GM23338 (cell line): ENCODE measurements around the gene NPHP1. TPM values are rescaled to one million over a fixed set of nuclear protein-coding genes. Genes with fewer than 3 reads are reported as not detected.

ENCODE experiments used
- ATAC-seq: fragments of 200-7000 bp; cut with Tn5 transposase; 3 replicates; pipeline ENCODE4 v1.9.1; 2020
- DNase-seq: peaks from one replicate; pipeline ENCODE4 v3.0.0-alpha.2; 2015; ENCODE audit warnings: low spot score
- H2AFZ ChIP-seq: fragments of 200-600 bp; sonication (generic); 2 replicates; pipeline ENCODE4 v1.8.0; 2016; ENCODE audit warnings: antibody characterized with exemption, mild to moderate bottlenecking, moderate library complexity
- H3F3A ChIP-seq: fragments of 200-600 bp; sonication (generic); replicated peaks from 2 replicates; pipeline ENCODE4 v1.8.0; 2017; ENCODE audit warnings: antibody characterized with exemption, mixed run types, low read depth
- H3K27ac ChIP-seq: fragments of 200-600 bp; sonication (generic); 2 replicates; pipeline ENCODE4 v1.6.1; 2016; ENCODE audit warnings: low read depth
- H3K27me3 ChIP-seq: fragments of 200-600 bp; sonication (generic); 2 replicates; pipeline ENCODE4 v1.8.0; 2016; ENCODE audit warnings: mild to moderate bottlenecking, mixed run types, moderate library complexity; ENCODE audit not compliant: insufficient read depth
- H3K36me3 ChIP-seq: fragments of 200-600 bp; sonication (generic); 2 replicates; pipeline ENCODE4 v1.8.0; 2016; ENCODE audit warnings: mild to moderate bottlenecking; ENCODE audit not compliant: insufficient read depth
- H3K4me1 ChIP-seq: fragments of 200-600 bp; sonication (generic); 2 replicates; pipeline ENCODE4 v1.8.0; 2016; ENCODE audit warnings: mild to moderate bottlenecking, moderate library complexity; ENCODE audit not compliant: insufficient read depth
- H3K4me2 ChIP-seq: fragments of 200-600 bp; sonication (generic); 2 replicates; pipeline ENCODE4 v1.7.1; 2017; ENCODE audit warnings: mixed run types
- H3K4me3 ChIP-seq: fragments of 200-600 bp; sonication (generic); 2 replicates; pipeline ENCODE4 v1.6.1; 2016; ENCODE audit warnings: mixed run types
- H3K79me2 ChIP-seq: fragments of 200-600 bp; sonication (generic); replicated peaks from 2 replicates; pipeline ENCODE4 v1.8.0; 2017; ENCODE audit warnings: mild to moderate bottlenecking; ENCODE audit not compliant: insufficient read depth
- H3K9me2 ChIP-seq: fragments of 200-600 bp; sonication (generic); 2 replicates; pipeline ENCODE4 v1.8.0; 2017; ENCODE audit not compliant: insufficient read depth
- H4K20me1 ChIP-seq: fragments of 200-600 bp; sonication (generic); replicated peaks from 2 replicates; pipeline ENCODE4 v1.8.0; 2017; ENCODE audit warnings: mild to moderate bottlenecking; ENCODE audit not compliant: insufficient read depth
- H3K27ac Mint-ChIP-seq: 2 replicates; pipeline ENCODE4 v1.8.0; 2020; ENCODE audit warnings: inconsistent platforms, mild to moderate bottlenecking, moderate library complexity, mixed read lengths
- H3K27me3 Mint-ChIP-seq: 3 replicates; pipeline ENCODE4 v1.8.0; 2022; ENCODE audit warnings: low read depth, mild to moderate bottlenecking, moderate library complexity, mixed read lengths, inconsistent platforms; ENCODE audit not compliant: insufficient read depth, poor library complexity
- H3K36me3 Mint-ChIP-seq: 3 replicates; pipeline ENCODE4 v1.8.0; 2021; ENCODE audit warnings: low read depth, mild to moderate bottlenecking, inconsistent platforms, moderate library complexity, mixed read lengths
- H3K4me1 Mint-ChIP-seq: 3 replicates; pipeline ENCODE4 v1.8.0; 2020; ENCODE audit warnings: mild to moderate bottlenecking, inconsistent platforms, mixed read lengths
- H3K4me3 Mint-ChIP-seq: 3 replicates; pipeline ENCODE4 v1.8.0; 2021; ENCODE audit warnings: moderate library complexity, mild to moderate bottlenecking, inconsistent platforms, mixed read lengths
- H3K9me3 Mint-ChIP-seq: 3 replicates; pipeline ENCODE4 v1.8.0; 2020; ENCODE audit warnings: moderate library complexity, mild to moderate bottlenecking, inconsistent platforms, mixed read lengths
- CREB1 ChIP-seq: fragments of 250-450 bp; sonication (Bioruptor Pico); IDR thresholded peaks from 2 replicates; pipeline ENCODE4 v1.5.0; 2020; ENCODE audit warnings: low read depth, mild to moderate bottlenecking, moderate library complexity
- EZH2 ChIP-seq: fragments of 200-600 bp; sonication (generic); IDR thresholded peaks from one replicate; pipeline ENCODE4 v1.8.0; 2017; ENCODE audit warnings: antibody characterized with exemption, mild to moderate bottlenecking, low read depth; ENCODE audit not compliant: unreplicated experiment
- EZH2phosphoT487 ChIP-seq: fragments of 200-600 bp; sonication (generic); IDR thresholded peaks from one replicate; pipeline ENCODE4 v1.8.1; 2018; ENCODE audit warnings: antibody characterized with exemption; ENCODE audit not compliant: unreplicated experiment
- JUNB ChIP-seq: IDR thresholded peaks from one replicate; pipeline ENCODE4 v1.6.1; 2016; ENCODE audit warnings: antibody characterized with exemption; ENCODE audit not compliant: unreplicated experiment
- NANOG ChIP-seq: IDR thresholded peaks from 2 replicates; pipeline ENCODE4 v1.6.1; 2016; ENCODE audit warnings: antibody characterized with exemption, borderline replicate concordance
- POLR2AphosphoS5 ChIP-seq: IDR thresholded peaks from 2 replicates; pipeline ENCODE4 v1.6.1; 2016; ENCODE audit warnings: antibody characterized with exemption, low read depth
- STAT1 ChIP-seq: IDR thresholded peaks from one replicate; pipeline ENCODE4 v1.6.1; 2016; ENCODE audit warnings: antibody characterized with exemption; ENCODE audit not compliant: unreplicated experiment
- ZNF114 ChIP-seq: fragments of 250-450 bp; sonication (Bioruptor Pico); IDR thresholded peaks from 2 replicates; pipeline ENCODE4 v1.5.0; 2020; ENCODE audit warnings: mild to moderate bottlenecking, moderate library complexity
- ZNF331 ChIP-seq: fragments of 250-450 bp; sonication (Bioruptor Pico); IDR thresholded peaks from 2 replicates; pipeline ENCODE4 v1.5.0; 2020; ENCODE audit warnings: low read depth, mild to moderate bottlenecking, moderate library complexity
- polyA plus RNA-seq: library from polyadenylated mRNA; unstranded; fragments of >200 nt; fragmentation: Nextera tagmentation; extraction: Ambion mirVana; gene quantifications from 2 replicates; pipeline ENCODE4 v1.2.1, GENCODE V29; 2016
- total RNA-seq: library from RNA; depleted of rRNA; stranded (reverse); fragments of >200 nt; shearing (Covaris generic); gene quantifications from 2 replicates; pipeline ENCODE4 v1.2.3, GENCODE V29; 2014
- TF ChIP-seq, protein P1 (sequence below): fragments of 250-450 bp; sonication (Bioruptor Pico); IDR thresholded peaks from 2 replicates; pipeline ENCODE4 v1.5.0; 2020; ENCODE audit warnings: mild to moderate bottlenecking, moderate library complexity
- TF ChIP-seq, protein P2 (sequence below): IDR thresholded peaks from one replicate; pipeline ENCODE4 v1.6.1; 2018; ENCODE audit warnings: antibody characterized with exemption; ENCODE audit not compliant: unreplicated experiment
- TF ChIP-seq, protein P3 (sequence below), 2 experiments: fragments of 200-600 bp in 1 of 2; sonication (generic) in 1 of 2; conservative IDR thresholded peaks; 2 replicates each; pipeline versions ENCODE4 v1.5.1 to v1.6.1; 2016 to 2017; ENCODE audit warnings: antibody characterized with exemption in 2 of 2, low read depth in 2 of 2, mild to moderate bottlenecking in 2 of 2, moderate library complexity in 1 of 2
- TF ChIP-seq, protein P4 (sequence below): IDR thresholded peaks from 2 replicates; pipeline ENCODE4 v1.6.1; 2016; ENCODE audit warnings: antibody characterized with exemption

NPHP1 gene
- total and polyA plus RNA-seq, 2 experiments from 2014 or later: 4.6 to 10.0 TPM

DNA sequence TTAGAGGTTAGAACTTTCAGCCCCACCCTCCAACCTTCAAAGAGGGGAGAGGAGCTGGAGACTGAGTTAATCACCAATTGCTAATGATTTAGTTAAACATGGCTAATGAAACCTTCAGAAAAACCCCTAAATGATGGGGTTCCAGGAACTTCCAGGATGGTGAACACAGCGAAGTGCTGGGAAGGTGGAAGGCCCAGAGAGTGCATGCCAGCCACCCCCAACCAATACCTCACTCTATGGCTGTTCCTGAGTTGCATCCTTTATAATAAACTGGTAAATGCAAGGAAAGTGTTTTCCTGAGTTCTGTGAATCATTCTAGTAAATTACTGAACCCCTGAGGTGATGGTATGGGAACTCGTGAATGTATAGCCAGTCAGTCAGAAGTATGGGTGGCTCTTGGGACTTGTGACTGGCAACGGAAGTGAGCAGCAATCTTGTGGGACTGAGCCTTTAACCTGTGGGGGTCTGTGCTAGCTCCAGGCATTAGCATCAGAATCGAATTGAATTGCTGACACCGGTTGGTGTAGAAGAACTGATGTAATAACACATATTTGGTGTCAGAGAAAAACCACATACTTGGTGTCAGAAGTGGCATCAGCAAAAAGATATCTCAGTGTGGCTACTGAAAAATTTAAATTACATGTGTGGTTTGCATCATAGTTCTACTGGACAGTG lies 37.4 kb downstream of the NPHP1 start:
- H3K27me3 Mint-ChIP-seq: no peaks in the 10 kb centered on the region
- no peaks in the 10 kb centered on the region for H4K20me1 ChIP-seq
- H3K36me3 ChIP-seq: no peaks in the 10 kb centered on the region
- peak overlapping the region; percentile 76; the same call in 1 of the 2 replicates for H3K27ac Mint-ChIP-seq
- peaks cover 24% of the 10 kb centered on the region for H3K4me1 Mint-ChIP-seq
- H3K4me2 ChIP-seq: peak overlapping the region; percentile 20
- H2AFZ ChIP-seq: no peak overlapping the region
- ATAC-seq (peak; percentile 89), DNase-seq (peak; percentile 58)
- TF ChIP-seq, protein P1, sequence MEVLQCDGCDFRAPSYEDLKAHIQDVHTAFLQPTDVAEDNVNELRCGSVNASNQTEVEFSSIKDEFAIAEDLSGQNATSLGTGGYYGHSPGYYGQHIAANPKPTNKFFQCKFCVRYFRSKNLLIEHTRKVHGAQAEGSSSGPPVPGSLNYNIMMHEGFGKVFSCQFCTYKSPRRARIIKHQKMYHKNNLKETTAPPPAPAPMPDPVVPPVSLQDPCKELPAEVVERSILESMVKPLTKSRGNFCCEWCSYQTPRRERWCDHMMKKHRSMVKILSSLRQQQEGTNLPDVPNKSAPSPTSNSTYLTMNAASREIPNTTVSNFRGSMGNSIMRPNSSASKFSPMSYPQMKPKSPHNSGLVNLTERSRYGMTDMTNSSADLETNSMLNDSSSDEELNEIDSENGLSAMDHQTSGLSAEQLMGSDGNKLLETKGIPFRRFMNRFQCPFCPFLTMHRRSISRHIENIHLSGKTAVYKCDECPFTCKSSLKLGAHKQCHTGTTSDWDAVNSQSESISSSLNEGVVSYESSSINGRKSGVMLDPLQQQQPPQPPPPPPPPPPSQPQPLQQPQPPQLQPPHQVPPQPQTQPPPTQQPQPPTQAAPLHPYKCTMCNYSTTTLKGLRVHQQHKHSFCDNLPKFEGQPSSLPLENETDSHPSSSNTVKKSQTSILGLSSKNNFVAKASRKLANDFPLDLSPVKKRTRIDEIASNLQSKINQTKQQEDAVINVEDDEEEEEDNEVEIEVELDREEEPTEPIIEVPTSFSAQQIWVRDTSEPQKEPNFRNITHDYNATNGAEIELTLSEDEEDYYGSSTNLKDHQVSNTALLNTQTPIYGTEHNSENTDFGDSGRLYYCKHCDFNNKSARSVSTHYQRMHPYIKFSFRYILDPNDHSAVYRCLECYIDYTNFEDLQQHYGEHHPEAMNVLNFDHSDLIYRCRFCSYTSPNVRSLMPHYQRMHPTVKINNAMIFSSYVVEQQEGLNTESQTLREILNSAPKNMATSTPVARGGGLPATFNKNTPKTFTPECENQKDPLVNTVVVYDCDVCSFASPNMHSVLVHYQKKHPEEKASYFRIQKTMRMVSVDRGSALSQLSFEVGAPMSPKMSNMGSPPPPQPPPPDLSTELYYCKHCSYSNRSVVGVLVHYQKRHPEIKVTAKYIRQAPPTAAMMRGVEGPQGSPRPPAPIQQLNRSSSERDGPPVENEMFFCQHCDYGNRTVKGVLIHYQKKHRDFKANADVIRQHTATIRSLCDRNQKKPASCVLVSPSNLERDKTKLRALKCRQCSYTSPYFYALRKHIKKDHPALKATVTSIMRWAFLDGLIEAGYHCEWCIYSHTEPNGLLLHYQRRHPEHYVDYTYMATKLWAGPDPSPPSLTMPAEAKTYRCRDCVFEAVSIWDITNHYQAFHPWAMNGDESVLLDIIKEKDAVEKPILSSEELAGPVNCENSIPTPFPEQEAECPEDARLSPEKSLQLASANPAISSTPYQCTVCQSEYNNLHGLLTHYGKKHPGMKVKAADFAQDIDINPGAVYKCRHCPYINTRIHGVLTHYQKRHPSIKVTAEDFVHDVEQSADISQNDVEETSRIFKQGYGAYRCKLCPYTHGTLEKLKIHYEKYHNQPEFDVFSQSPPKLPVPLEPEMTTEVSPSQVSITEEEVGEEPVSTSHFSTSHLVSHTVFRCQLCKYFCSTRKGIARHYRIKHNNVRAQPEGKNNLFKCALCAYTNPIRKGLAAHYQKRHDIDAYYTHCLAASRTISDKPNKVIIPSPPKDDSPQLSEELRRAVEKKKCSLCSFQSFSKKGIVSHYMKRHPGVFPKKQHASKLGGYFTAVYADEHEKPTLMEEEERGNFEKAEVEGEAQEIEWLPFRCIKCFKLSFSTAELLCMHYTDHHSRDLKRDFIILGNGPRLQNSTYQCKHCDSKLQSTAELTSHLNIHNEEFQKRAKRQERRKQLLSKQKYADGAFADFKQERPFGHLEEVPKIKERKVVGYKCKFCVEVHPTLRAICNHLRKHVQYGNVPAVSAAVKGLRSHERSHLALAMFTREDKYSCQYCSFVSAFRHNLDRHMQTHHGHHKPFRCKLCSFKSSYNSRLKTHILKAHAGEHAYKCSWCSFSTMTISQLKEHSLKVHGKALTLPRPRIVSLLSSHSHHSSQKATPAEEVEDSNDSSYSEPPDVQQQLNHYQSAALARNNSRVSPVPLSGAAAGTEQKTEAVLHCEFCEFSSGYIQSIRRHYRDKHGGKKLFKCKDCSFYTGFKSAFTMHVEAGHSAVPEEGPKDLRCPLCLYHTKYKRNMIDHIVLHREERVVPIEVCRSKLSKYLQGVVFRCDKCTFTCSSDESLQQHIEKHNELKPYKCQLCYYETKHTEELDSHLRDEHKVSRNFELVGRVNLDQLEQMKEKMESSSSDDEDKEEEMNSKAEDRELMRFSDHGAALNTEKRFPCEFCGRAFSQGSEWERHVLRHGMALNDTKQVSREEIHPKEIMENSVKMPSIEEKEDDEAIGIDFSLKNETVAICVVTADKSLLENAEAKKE: no peak
- TF ChIP-seq NANOG (no peak), ZNF331 (CRISPR knock-in tag) (no peak), POLR2AphosphoS5 (no peak), CREB1 (CRISPR knock-in tag) (no peak), EZH2phosphoT487 (no peak), STAT1 (no peak), EZH2 (no peak), JUNB (no peak), ZNF114 (CRISPR knock-in tag) (no peak)
- TF ChIP-seq, protein P2, sequence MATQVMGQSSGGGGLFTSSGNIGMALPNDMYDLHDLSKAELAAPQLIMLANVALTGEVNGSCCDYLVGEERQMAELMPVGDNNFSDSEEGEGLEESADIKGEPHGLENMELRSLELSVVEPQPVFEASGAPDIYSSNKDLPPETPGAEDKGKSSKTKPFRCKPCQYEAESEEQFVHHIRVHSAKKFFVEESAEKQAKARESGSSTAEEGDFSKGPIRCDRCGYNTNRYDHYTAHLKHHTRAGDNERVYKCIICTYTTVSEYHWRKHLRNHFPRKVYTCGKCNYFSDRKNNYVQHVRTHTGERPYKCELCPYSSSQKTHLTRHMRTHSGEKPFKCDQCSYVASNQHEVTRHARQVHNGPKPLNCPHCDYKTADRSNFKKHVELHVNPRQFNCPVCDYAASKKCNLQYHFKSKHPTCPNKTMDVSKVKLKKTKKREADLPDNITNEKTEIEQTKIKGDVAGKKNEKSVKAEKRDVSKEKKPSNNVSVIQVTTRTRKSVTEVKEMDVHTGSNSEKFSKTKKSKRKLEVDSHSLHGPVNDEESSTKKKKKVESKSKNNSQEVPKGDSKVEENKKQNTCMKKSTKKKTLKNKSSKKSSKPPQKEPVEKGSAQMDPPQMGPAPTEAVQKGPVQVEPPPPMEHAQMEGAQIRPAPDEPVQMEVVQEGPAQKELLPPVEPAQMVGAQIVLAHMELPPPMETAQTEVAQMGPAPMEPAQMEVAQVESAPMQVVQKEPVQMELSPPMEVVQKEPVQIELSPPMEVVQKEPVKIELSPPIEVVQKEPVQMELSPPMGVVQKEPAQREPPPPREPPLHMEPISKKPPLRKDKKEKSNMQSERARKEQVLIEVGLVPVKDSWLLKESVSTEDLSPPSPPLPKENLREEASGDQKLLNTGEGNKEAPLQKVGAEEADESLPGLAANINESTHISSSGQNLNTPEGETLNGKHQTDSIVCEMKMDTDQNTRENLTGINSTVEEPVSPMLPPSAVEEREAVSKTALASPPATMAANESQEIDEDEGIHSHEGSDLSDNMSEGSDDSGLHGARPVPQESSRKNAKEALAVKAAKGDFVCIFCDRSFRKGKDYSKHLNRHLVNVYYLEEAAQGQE: no peak
- TF ChIP-seq, protein P3, sequence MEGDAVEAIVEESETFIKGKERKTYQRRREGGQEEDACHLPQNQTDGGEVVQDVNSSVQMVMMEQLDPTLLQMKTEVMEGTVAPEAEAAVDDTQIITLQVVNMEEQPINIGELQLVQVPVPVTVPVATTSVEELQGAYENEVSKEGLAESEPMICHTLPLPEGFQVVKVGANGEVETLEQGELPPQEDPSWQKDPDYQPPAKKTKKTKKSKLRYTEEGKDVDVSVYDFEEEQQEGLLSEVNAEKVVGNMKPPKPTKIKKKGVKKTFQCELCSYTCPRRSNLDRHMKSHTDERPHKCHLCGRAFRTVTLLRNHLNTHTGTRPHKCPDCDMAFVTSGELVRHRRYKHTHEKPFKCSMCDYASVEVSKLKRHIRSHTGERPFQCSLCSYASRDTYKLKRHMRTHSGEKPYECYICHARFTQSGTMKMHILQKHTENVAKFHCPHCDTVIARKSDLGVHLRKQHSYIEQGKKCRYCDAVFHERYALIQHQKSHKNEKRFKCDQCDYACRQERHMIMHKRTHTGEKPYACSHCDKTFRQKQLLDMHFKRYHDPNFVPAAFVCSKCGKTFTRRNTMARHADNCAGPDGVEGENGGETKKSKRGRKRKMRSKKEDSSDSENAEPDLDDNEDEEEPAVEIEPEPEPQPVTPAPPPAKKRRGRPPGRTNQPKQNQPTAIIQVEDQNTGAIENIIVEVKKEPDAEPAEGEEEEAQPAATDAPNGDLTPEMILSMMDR (conservative IDR thresholded peaks at IDR 0.05; ENCODE audit: low read depth in 2 of 2): no peak
- TF ChIP-seq, protein P4, sequence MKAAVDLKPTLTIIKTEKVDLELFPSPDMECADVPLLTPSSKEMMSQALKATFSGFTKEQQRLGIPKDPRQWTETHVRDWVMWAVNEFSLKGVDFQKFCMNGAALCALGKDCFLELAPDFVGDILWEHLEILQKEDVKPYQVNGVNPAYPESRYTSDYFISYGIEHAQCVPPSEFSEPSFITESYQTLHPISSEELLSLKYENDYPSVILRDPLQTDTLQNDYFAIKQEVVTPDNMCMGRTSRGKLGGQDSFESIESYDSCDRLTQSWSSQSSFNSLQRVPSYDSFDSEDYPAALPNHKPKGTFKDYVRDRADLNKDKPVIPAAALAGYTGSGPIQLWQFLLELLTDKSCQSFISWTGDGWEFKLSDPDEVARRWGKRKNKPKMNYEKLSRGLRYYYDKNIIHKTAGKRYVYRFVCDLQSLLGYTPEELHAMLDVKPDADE: no peak
- H3K79me2 ChIP-seq: no peaks in the 10 kb centered on the region
- peak overlapping the region; percentile 21; the same call in 1 of the 3 replicates for H3K4me3 Mint-ChIP-seq
- no peaks in the 10 kb centered on the region for H3F3A ChIP-seq
- H3K4me3 ChIP-seq: no peak overlapping the region; the same call in 1 of the 2 replicates
- no peak overlapping the region; the same call in 1 of the 2 replicates for H3K27ac ChIP-seq
- H3K36me3 Mint-ChIP-seq: no peaks in the 10 kb centered on the region
- H3K9me2 ChIP-seq: no peaks in the 10 kb centered on the region
- no peaks in the 10 kb centered on the region for H3K27me3 ChIP-seq
- H3K9me3 Mint-ChIP-seq: no peaks in the 10 kb centered on the region
- H3K4me1 ChIP-seq: peaks cover 14% of the 10 kb centered on the region
